Mucosa of rectum (tissue), 2 donors: ENCODE data around the gene DSCAM.

ENCODE experiments used
- H3K27ac ChIP-seq, 2 donors: one replicate each; pipeline ENCODE4 v1.7.0; 2013; ENCODE audit warnings: inconsistent platforms in 2 of 2, low read depth in 2 of 2, low read length in 2 of 2
- H3K27me3 ChIP-seq, 2 donors: one replicate each; pipeline ENCODE4 v1.7.0; 2013; ENCODE audit warnings: low read length in 2 of 2; ENCODE audit not compliant: control insufficient read depth in 2 of 2, insufficient read depth in 2 of 2
- H3K36me3 ChIP-seq, 2 donors: one replicate each; pipeline ENCODE4 v1.7.0; 2013; ENCODE audit warnings: low read length in 2 of 2; ENCODE audit not compliant: control insufficient read depth in 2 of 2, insufficient read depth in 2 of 2
- H3K4me1 ChIP-seq, 2 donors: one replicate each; pipeline ENCODE4 v1.7.0; 2013; ENCODE audit warnings: low read length in 2 of 2, mild to moderate bottlenecking in 1 of 2; ENCODE audit not compliant: control insufficient read depth in 2 of 2, insufficient read depth in 2 of 2
- H3K4me3 ChIP-seq, 2 donors: one replicate each; pipeline ENCODE4 v1.7.0; 2013; ENCODE audit warnings: low read length in 2 of 2
- H3K9ac ChIP-seq, 2 donors: one replicate each; pipeline ENCODE4 v1.7.0; 2013; ENCODE audit warnings: low read length in 2 of 2, low read depth in 1 of 2, mild to moderate bottlenecking in 1 of 2
- H3K9me3 ChIP-seq, 2 donors: one replicate each; pipeline ENCODE4 v1.7.0; 2013; ENCODE audit warnings: low read length in 2 of 2; ENCODE audit not compliant: control insufficient read depth in 2 of 2
- donor health status: healthy.
- donor health status: Normal muscosa, but diverticular disease.

Gene DSCAM

DNA sequence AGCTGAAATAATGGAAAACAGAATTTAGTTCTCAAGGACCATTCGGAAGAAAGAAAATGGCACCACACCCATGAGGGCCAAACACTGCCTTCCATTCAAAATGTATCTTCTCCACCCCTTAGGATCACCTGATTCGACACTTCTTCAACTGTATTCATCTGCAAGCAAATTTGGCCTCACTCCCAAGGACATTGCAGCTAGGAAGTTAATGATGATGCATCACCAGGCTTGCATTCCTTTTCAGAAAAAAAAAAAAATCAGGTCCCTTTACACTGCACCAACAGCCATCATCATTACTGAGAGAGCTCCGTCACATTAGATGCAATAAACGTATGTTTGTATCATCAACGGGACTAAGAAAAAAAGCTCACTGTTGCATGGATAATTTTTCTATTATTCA, 611.4 kb downstream of the DSCAM start:
- Histone ChIP-seq H3K27ac (no peak overlapping the region), H3K27me3 (no peaks in the 10 kb centered on the region), H3K36me3 (no peaks in the 10 kb centered on the region), H3K9me3 (no peaks in the 10 kb centered on the region), H3K4me1 (no peaks in the 10 kb centered on the region), H3K4me3 (no peak overlapping the region), H3K9ac (no peak overlapping the region)

DNA sequence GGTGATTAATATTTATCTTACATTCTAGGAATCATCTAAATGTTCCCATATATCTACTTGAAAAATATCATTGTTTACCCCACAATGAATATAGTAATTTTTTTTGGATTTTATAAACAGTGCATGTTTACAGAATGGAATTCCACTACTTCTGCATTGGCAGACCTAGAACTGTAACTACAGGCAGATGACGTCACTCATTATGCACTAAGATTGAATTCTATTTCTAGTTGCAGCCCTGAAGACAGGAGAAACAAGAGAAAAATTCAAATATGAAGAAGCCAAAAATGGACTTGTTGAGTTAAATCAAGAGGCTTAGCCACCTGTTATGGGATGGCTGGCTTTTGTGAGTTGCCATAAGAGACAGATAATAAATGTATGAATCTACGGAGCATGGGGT, 615.0 kb downstream of the DSCAM start:
- Histone ChIP-seq H3K4me1 (no peaks in the 10 kb centered on the region), H3K27ac (no peak overlapping the region), H3K36me3 (no peaks in the 10 kb centered on the region), H3K9ac (no peak overlapping the region), H3K9me3 (no peaks in the 10 kb centered on the region), H3K27me3 (no peaks in the 10 kb centered on the region), H3K4me3 (no peak overlapping the region)

DNA sequence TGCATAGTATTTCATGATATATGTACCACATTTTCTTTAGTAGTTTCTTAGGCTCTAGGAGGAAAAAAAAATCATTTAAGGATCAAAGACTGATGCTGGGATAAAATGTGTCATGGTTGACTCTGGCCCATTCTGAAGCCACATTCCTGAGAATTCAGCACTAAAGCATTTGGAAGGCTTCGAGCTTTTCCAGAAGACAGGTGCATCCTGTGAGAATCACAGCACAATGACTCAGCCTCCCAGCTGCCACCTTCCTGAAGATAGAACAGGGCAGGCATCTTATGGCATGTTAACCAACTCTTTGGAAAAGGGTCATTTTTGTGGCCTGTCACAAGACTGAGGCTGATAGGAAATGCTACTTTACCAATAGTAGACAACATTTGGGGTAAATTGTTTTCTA, 619.9 kb downstream of the DSCAM start:
- Histone ChIP-seq H3K9me3 (no peaks in the 10 kb centered on the region), H3K27me3 (no peaks in the 10 kb centered on the region), H3K4me1 (no peaks in the 10 kb centered on the region), H3K9ac (no peak overlapping the region), H3K4me3 (no peak overlapping the region), H3K36me3 (no peaks in the 10 kb centered on the region), H3K27ac (no peak overlapping the region)

DNA sequence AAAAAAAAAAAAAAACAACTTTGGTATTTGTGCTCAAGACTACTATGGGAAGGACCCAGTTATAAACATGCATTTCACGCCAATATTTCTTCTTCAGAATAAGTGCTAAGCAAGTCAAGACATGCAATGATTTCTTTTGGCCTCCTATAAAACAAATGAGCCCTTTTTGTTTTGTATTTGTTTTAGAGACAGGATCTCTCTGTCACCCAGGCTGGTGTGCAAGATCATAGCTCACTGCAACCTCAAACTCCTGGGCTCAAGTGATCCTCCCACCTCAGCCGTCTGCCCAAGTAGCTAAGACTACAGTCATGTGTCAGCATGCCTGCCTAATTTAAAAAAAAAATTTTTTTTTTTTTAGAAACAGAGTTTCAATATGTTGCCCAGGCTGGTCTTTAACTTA, 631.0 kb downstream of the DSCAM start:
- Histone ChIP-seq H3K4me3 (no peak overlapping the region), H3K36me3 (no peaks in the 10 kb centered on the region), H3K27ac (no peak overlapping the region), H3K27me3 (no peaks in the 10 kb centered on the region), H3K4me1 (no peaks in the 10 kb centered on the region), H3K9me3 (no peaks in the 10 kb centered on the region), H3K9ac (no peak overlapping the region)

DNA sequence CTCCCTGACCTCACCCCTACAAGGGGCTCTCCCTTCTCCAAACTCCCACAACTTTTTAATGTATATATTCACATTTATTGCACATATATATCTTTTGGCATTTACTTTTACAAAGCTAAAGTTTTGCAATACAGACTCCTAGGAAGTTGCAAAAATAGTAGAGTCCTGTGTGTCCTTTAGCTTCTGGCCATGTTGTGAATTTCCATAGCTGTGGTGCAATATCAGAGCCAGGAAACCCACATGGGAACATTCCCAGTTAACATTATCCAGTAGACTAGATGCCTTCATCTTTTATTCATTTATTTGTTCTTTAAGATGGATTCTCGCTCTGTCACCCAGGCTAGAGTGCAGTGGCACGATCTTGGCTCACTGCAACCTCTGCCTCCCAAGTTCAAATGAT, 636.7 kb downstream of the DSCAM start:
- H3K4me3 ChIP-seq, result no peak overlapping the region
- no peak overlapping the region for H3K9ac ChIP-seq
- peaks cover 0 to 3% of the 10 kb centered on the region in 2 donors for H3K9me3 ChIP-seq
- H3K4me1 ChIP-seq, result no peaks in the 10 kb centered on the region
- H3K36me3 ChIP-seq, result no peaks in the 10 kb centered on the region
- no peak overlapping the region for H3K27ac ChIP-seq
- H3K27me3 ChIP-seq, result no peaks in the 10 kb centered on the region

DNA sequence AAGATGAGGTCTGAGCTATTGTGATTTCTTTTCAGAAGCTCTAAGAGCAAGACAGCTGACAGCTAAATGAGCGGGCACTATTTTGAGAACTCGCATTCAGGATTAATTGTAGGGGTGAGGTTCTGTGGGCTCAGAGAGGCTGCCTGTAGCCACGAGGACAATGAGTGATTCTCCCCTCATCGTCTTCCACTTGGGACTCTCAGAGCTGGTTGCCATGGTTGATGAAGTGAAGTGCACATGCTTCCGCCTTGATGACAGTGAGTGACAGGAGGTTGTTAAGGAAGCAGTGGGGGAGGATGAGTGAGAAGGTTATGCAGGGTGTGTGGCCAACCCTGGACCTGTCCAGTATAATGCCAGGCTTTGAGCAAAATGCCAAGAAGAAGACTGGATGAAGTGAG, 638.0 kb downstream of the DSCAM start:
- Histone ChIP-seq H3K9ac (no peak overlapping the region), H3K4me1 (no peaks in the 10 kb centered on the region), H3K36me3 (no peaks in the 10 kb centered on the region), H3K27me3 (no peaks in the 10 kb centered on the region), H3K9me3 (peaks cover 0 to 6% of the 10 kb centered on the region in 2 donors), H3K27ac (no peak overlapping the region), H3K4me3 (no peak overlapping the region)

DNA sequence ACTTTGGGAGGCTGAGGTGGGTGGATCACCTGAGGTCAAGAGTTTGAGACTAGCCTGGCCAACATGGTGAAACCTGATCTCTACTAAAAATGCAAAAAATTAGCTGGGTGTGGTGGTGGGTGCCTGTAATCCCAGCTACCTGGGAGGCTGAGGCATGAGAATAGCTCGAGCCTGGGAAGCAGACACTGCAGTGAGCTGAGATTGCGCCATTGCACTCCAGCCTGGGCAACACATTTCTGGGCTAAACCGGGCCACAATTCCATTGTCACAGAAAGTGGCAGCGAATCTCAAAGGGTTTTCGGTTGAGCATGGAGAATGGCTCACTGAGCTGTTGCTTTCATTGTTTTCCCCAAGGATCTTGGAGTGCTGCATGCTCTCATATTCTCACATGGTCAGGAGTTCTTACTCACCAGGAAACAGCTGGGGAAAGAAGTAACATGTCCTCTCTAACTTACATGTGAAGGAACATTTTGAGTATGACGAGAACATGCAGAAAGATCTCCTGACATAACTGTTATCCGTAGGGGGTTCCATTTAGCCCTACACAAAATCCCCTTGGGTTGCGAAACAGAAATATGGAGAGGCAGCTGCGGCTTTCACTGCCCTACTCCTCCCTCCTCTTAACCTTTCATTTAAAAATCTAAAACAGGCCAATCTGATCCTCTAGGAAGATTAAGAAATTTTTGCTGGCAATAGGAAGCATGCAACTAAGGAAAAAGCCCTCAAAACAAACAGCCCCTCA, 638.6 kb downstream of the DSCAM start:
- no peak overlapping the region for H3K9ac ChIP-seq
- no peak overlapping the region for H3K4me3 ChIP-seq
- H3K27me3 ChIP-seq, result no peaks in the 10 kb centered on the region
- no peaks in the 10 kb centered on the region for H3K36me3 ChIP-seq
- no peaks in the 10 kb centered on the region for H3K4me1 ChIP-seq
- no peak overlapping the region for H3K27ac ChIP-seq
- peaks cover 0 to 6% of the 10 kb centered on the region in 2 donors for H3K9me3 ChIP-seq

DNA sequence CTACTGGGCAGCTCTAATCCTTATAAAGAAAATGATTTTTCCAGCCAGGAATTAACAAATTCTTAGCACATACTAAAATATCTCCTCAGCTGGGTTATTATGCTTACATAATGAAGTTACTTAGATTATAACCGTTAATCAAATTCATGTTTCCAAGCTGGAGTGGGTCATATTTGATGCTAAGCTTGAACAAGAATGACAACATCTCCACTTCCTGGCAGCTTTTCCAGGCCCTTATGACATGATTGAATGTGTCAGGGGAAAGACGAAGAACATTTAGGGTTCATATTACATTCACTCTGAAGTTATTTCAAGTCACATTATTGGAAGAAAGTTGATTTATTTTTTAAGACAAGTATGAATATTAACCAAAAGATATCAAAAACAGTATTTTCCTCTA, 646.0 kb downstream of the DSCAM start:
- Histone ChIP-seq H3K36me3 (no peaks in the 10 kb centered on the region), H3K9ac (no peak overlapping the region), H3K4me3 (no peak overlapping the region), H3K4me1 (no peaks in the 10 kb centered on the region), H3K27ac (no peak overlapping the region), H3K27me3 (no peaks in the 10 kb centered on the region), H3K9me3 (peaks cover 0 to 7% of the 10 kb centered on the region in 2 donors)

DNA sequence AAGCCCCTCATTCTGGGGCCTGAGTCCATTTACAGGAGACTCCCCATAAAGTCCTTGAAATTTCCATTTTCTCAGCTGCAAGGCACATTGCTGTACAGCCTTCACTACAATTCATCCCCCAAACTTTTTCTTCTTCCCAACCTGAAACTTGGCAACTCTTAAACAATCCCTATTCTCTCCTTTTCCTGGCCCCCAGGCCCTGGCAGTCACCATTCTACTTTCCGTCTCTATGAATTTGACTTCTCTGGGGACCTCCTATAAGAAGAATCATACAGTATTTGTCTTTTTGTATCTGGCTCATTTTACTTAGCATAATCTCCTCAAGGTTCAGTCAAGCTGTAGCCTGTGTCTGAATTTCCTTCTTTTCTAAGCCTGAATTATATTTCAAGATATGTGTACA, 646.8 kb downstream of the DSCAM start:
- Histone ChIP-seq H3K9ac (no peak overlapping the region), H3K4me3 (no peak overlapping the region), H3K9me3 (peaks cover 0 to 7% of the 10 kb centered on the region in 2 donors), H3K27me3 (no peaks in the 10 kb centered on the region), H3K4me1 (no peaks in the 10 kb centered on the region), H3K27ac (no peak overlapping the region), H3K36me3 (no peaks in the 10 kb centered on the region)

DNA sequence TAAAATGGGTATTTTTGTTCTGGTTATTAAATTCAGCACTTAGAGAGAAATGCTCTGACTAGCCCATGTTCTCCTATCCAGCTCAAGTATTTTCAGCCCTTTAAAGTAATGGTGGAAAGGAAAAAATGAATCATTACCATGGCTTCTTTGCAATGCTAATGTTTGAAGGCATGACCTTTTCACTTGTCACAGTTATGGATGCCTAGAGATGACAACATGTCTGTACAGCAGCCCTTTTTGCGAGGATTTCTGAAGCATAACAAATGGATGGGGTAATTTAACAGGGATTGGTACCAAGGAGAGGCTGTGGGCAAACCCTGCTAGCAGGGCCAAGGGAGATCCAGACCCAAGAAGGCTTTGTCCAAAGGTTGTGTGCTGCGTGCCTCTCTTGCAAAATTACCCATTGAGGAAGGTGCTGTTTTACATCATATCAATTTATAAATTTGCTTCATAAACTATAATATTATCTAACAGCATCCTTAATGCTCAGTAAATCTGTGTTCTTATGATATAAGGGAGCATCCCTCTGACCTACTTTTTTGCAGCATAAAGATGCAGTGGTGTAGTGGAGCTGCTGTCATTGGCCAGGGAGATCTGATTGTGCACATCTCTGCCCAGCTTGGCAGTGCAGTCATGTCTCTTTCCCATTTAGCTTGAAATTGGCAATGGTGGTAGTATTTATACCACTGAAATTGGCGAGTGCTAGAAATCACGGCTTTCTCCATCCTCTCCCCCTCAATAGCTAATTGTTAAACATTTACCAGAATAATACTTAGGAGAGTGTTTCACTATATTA, 652.6 kb downstream of the DSCAM start:
- Histone ChIP-seq H3K9ac (no peak overlapping the region), H3K4me1 (no peaks in the 10 kb centered on the region), H3K27ac (no peak overlapping the region), H3K36me3 (no peaks in the 10 kb centered on the region), H3K4me3 (no peak overlapping the region), H3K9me3 (peaks cover 0 to 4% of the 10 kb centered on the region in 2 donors), H3K27me3 (no peaks in the 10 kb centered on the region)
